ENCODE measurements around the gene TBC1D9. TPM values are rescaled to one million over a fixed set of nuclear protein-coding genes. Genes with fewer than 3 reads are reported as not detected.

The TBC1D9 gene
- total RNA-seq, 1 experiment from 2014 or later, result 9.5 TPM

- TF ChIP-seq CTCF (IDR thresholded peaks at IDR 0.05 in 2 of 3, conservative IDR thresholded peaks at IDR 0.05 in 1 of 3; ENCODE audit: borderline replicate concordance in 1 of 3, insufficient read depth in 1 of 3, low read depth in 2 of 3, low read length in 2 of 3), result no peak
Observed at GRCh38 chr4:140705625-140706275, 50.4 kb downstream of the TBC1D9 start (continued).

- no peaks in the 10 kb centered on the region for H3K4me1 ChIP-seq (ENCODE audit: control insufficient read depth in 1 of 2, insufficient read depth in 2 of 2, low read length in 2 of 2)
- no peaks in the 10 kb centered on the region for H3K36me3 ChIP-seq (ENCODE audit: control insufficient read depth in 1 of 2, insufficient read depth in 2 of 2, low read length in 2 of 2)
- BruUV-seq (replicated peaks), result no TSS peak
- H3K9ac ChIP-seq (ENCODE audit: low read length), result no peak overlapping the region
- H3K27me3 ChIP-seq (ENCODE audit: insufficient read depth, low read length), result no peaks in the 10 kb centered on the region
- ChIA-PET CTCF (no interaction called here), POLR2A (no interaction called here), RAD21 (ENCODE audit: low non-redundant PET in 1 of 2, low total read pairs in 2 of 2, uncharacterized antibody in 2 of 2, unreplicated experiment in 2 of 2) (no interaction called here)
- H3K79me2 ChIP-seq (ENCODE audit: insufficient read depth, low read length), result no peaks in the 10 kb centered on the region
- H3K27ac ChIP-seq (ENCODE audit: low read depth, low read length), result no peak overlapping the region
- no peak for ATAC-seq
- H4K20me1 ChIP-seq (ENCODE audit: insufficient read depth), result no peaks in the 10 kb centered on the region
- no peak overlapping the region for H2AFZ ChIP-seq (ENCODE audit: low read depth, low read length, poor library complexity, severe bottlenecking)
- H3K9me3 ChIP-seq (ENCODE audit: control insufficient read depth in 1 of 2, insufficient read depth in 1 of 2, low read depth in 1 of 2, low read length in 2 of 2), result no peaks in the 10 kb centered on the region
- intact Hi-C loops (cut with micrococcal nuclease), result no loop called here
- no peak overlapping the region for H3K4me3 ChIP-seq (replicated peaks in 1 of 2; ENCODE audit: low read depth in 1 of 2, low read length in 2 of 2)
- no peak for DNase-seq (ENCODE audit: low read depth, low spot score)
- H3K4me2 ChIP-seq (ENCODE audit: low read length), result no peak overlapping the region
- no peaks in the 10 kb centered on the region for H3K9me2 ChIP-seq (ENCODE audit: insufficient read depth)
- TF ChIP-seq SP1 (IDR thresholded peaks at IDR 0.05; ENCODE audit: low read depth), result no peak
- no peak for TF ChIP-seq JUND (IDR thresholded peaks at IDR 0.05)
- TF ChIP-seq SIN3A (IDR thresholded peaks at IDR 0.05; ENCODE audit: low read depth), result no peak
- no peak for TF ChIP-seq ZBTB33 (IDR thresholded peaks at IDR 0.05; ENCODE audit: extremely low read depth, insufficient replicate concordance, low read length)
- TF ChIP-seq EGR1 (IDR thresholded peaks at IDR 0.05; ENCODE audit: low read depth), result no peak
- TF ChIP-seq MAX (IDR thresholded peaks at IDR 0.05), result no peak
- TF ChIP-seq CBX3 (IDR thresholded peaks at IDR 0.05; ENCODE audit: low read depth), result no peak
- TF ChIP-seq ATF3 (IDR thresholded peaks at IDR 0.05), result no peak
- TF ChIP-seq TCF7L2 (IDR thresholded peaks at IDR 0.05; ENCODE audit: borderline replicate concordance, extremely low read depth, insufficient read depth, insufficient read length), result no peak
- no peak for TF ChIP-seq ZNF274 (IDR thresholded peaks at IDR 0.05; ENCODE audit: low read depth, low read length)
- no peak for TF ChIP-seq POLR2A (IDR thresholded peaks at IDR 0.05; ENCODE audit: borderline replicate concordance, extremely low read depth, insufficient read depth, insufficient read length)
- no peak for TF ChIP-seq REST (IDR thresholded peaks at IDR 0.05; ENCODE audit: low read depth)
- no peak for TF ChIP-seq CEBPB (IDR thresholded peaks at IDR 0.05; ENCODE audit: low read depth)
- TF ChIP-seq RAD21 (IDR thresholded peaks at IDR 0.05; ENCODE audit: low read depth), result no peak
- no peak for TF ChIP-seq FOSL1 (IDR thresholded peaks at IDR 0.05; ENCODE audit: low read depth)
- TF ChIP-seq YY1 (IDR thresholded peaks at IDR 0.05; ENCODE audit: extremely low read depth, insufficient replicate concordance, low read depth, low read length), result no peak
- no peak for TF ChIP-seq POLR2AphosphoS5 (IDR thresholded peaks at IDR 0.05; ENCODE audit: low read depth, low read length)
- no peak for TF ChIP-seq EZH2 (IDR thresholded peaks at IDR 0.05)
Observed at GRCh38 chr4:140704964-140705363, 51.2 kb downstream of the TBC1D9 start.
